Adrenal gland (tissue), 5 donors: ENCODE data around the gene RGS12.

Source experiments
- POLR2A ChIP-seq, 2 donors: fragments of 450-650 bp; IDR thresholded peaks; one replicate each; pipeline ENCODE4 v1.6.1; 2017; ENCODE audit warnings: antibody characterized with exemption in 2 of 2, mild to moderate bottlenecking in 2 of 2, moderate library complexity in 1 of 2
- TF ChIP-seq, protein P1 (sequence below), 6 experiments: fragments of 450-650 bp in 4 of 6; fragments of 200-600 bp in 2 of 6; sonication (generic) in 1 of 6; IDR thresholded peaks; 1 replicate in 5 of 6; 2 replicates in 1 of 6; pipeline versions ENCODE4 v1.5.1 to v1.8.0; 2016 to 2021; ENCODE audit warnings: antibody characterized with exemption in 6 of 6, mild to moderate bottlenecking in 2 of 6, moderate library complexity in 1 of 6
- donor health status: DM: no; HTN: no; CAD: no.

DNA sequence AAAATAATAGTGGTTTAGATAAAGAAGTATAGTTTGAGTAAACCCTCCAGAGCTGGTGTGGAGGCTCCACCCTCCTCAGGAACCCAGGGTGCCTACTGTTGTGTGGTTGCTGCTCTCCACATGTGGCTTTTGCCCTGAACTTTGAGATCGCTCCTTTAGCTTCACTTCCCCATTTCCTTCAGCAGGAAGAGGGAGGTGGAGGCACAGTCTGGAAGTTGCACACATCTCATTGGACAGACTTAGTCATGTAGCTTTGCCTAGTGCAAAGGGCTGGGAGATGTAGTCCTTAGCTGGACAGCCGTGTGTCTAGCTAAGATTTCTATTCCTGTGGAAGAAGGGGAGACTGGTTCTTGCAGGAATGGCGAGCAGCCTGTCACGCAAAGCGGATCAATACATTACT lies 37.9 kb downstream of the RGS12 start:
- TF ChIP-seq, protein P1, sequence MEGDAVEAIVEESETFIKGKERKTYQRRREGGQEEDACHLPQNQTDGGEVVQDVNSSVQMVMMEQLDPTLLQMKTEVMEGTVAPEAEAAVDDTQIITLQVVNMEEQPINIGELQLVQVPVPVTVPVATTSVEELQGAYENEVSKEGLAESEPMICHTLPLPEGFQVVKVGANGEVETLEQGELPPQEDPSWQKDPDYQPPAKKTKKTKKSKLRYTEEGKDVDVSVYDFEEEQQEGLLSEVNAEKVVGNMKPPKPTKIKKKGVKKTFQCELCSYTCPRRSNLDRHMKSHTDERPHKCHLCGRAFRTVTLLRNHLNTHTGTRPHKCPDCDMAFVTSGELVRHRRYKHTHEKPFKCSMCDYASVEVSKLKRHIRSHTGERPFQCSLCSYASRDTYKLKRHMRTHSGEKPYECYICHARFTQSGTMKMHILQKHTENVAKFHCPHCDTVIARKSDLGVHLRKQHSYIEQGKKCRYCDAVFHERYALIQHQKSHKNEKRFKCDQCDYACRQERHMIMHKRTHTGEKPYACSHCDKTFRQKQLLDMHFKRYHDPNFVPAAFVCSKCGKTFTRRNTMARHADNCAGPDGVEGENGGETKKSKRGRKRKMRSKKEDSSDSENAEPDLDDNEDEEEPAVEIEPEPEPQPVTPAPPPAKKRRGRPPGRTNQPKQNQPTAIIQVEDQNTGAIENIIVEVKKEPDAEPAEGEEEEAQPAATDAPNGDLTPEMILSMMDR (IDR thresholded peaks at IDR 0.05) = no peak
- TF ChIP-seq POLR2A (IDR thresholded peaks at IDR 0.05) = no peak
